Peyer's patch (tissue), 4 donors: Measurements from ENCODE around the gene FCF1.

Experiments used
- CTCF ChIP-seq, 6 experiments: fragments of 450-650 bp in 4 of 6; fragments of 200-600 bp in 2 of 6; sonication (generic) in 1 of 6; IDR thresholded peaks; one replicate each; pipeline ENCODE4 v1.5.1; 2017 to 2019; ENCODE audit warnings: antibody characterized with exemption in 6 of 6, mild to moderate bottlenecking in 3 of 6, moderate library complexity in 1 of 6
- POLR2A ChIP-seq, 2 donors: fragments of 450-650 bp; IDR thresholded peaks; one replicate each; pipeline ENCODE4 v1.5.1; 2017; ENCODE audit warnings: antibody characterized with exemption in 2 of 2, mild to moderate bottlenecking in 2 of 2, moderate library complexity in 2 of 2

GRCh38 chr14:74685056-74685455 is 27.9 kb upstream of the FCF1 start:
- TF ChIP-seq CTCF (IDR thresholded peaks at IDR 0.05) = no peak
- no peak for TF ChIP-seq POLR2A (IDR thresholded peaks at IDR 0.05)
